Hepatocyte (in vitro differentiated cells): ENCODE measurements around the gene GOLGA8R.
"Not testable (repeated sequence)": the region's sequence is repeated elsewhere in the genome, so short reads cannot be mapped to it uniquely, and the experiment has no call there.

Experiments used
- EZH2 ChIP-seq: fragments of 200-600 bp; sonication (generic); IDR thresholded peaks from 2 replicates; pipeline ENCODE4 v1.6.1; 2016; ENCODE audit warnings: antibody characterized with exemption, mild to moderate bottlenecking, borderline replicate concordance
- EZH2phosphoT487 ChIP-seq: fragments of 200-600 bp; sonication (generic); IDR thresholded peaks from one replicate; pipeline ENCODE4 v1.6.1; 2018; ENCODE audit warnings: antibody characterized with exemption, mild to moderate bottlenecking, low read depth, moderate library complexity; ENCODE audit not compliant: unreplicated experiment, severe bottlenecking
- TF ChIP-seq, protein P1 (sequence below): fragments of 200-600 bp; sonication (generic); IDR thresholded peaks from 2 replicates; pipeline ENCODE4 v1.5.1; 2016; ENCODE audit warnings: antibody characterized with exemption, mild to moderate bottlenecking; ENCODE audit not compliant: poor library complexity

DNA sequence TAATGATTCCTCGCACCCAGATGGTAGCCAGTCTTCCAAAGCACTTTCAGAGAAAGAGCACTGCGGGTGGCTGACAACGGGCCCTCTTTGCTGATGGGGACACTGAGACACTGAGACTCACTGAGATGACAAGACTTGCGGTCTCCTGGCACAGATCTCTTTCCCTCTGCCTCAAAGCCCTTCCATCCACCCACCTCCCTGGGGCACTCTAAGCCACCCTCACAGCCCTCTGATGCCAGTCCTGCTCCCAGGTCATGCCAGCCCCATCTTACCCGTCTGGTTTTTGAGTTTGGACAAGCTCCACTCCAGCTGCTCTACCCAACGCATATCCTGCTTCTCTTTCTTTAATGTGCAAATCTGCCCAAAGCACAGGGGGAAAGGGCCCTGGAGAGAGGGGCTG lies 6.4 kb downstream of the GOLGA8R start:
- TF ChIP-seq, protein P1, sequence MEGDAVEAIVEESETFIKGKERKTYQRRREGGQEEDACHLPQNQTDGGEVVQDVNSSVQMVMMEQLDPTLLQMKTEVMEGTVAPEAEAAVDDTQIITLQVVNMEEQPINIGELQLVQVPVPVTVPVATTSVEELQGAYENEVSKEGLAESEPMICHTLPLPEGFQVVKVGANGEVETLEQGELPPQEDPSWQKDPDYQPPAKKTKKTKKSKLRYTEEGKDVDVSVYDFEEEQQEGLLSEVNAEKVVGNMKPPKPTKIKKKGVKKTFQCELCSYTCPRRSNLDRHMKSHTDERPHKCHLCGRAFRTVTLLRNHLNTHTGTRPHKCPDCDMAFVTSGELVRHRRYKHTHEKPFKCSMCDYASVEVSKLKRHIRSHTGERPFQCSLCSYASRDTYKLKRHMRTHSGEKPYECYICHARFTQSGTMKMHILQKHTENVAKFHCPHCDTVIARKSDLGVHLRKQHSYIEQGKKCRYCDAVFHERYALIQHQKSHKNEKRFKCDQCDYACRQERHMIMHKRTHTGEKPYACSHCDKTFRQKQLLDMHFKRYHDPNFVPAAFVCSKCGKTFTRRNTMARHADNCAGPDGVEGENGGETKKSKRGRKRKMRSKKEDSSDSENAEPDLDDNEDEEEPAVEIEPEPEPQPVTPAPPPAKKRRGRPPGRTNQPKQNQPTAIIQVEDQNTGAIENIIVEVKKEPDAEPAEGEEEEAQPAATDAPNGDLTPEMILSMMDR = not testable (repeated sequence)
- not testable (repeated sequence) for TF ChIP-seq EZH2, EZH2phosphoT487
